Nephron progenitor cell (in vitro differentiated cells): ENCODE results near the gene ATP8B4.
"Not testable (repeated sequence)": the region's sequence is repeated elsewhere in the genome, so short reads cannot be mapped to it uniquely, and the experiment has no call there.

Source experiments
- DNase-seq: peaks from one replicate; pipeline ENCODE4 v3.0.0; 2021
- H3K27ac Mint-ChIP-seq: 2 replicates; pipeline ENCODE4 v1.8.0; 2021; ENCODE audit warnings: mild to moderate bottlenecking, moderate library complexity, mixed read lengths
- H3K27me3 Mint-ChIP-seq: 2 replicates; pipeline ENCODE4 v1.8.0; 2021; ENCODE audit warnings: mild to moderate bottlenecking, low read depth, mixed read lengths; ENCODE audit not compliant: poor library complexity
- H3K36me3 Mint-ChIP-seq: 2 replicates; pipeline ENCODE4 v1.8.0; 2021; ENCODE audit warnings: low read depth, mixed read lengths
- H3K4me1 Mint-ChIP-seq: 2 replicates; pipeline ENCODE4 v1.8.0; 2021; ENCODE audit warnings: mixed read lengths
- H3K4me3 Mint-ChIP-seq: 2 replicates; pipeline ENCODE4 v1.8.0; 2021; ENCODE audit warnings: mild to moderate bottlenecking, moderate library complexity, mixed read lengths
- H3K9me3 Mint-ChIP-seq: 2 replicates; pipeline ENCODE4 v1.8.0; 2021; ENCODE audit warnings: mild to moderate bottlenecking, moderate library complexity, mixed read lengths
- TF ChIP-seq, protein P1 (sequence below): fragments of 200-600 bp; sonication (generic); IDR thresholded peaks from 2 replicates; pipeline ENCODE4 v1.5.0; 2021; ENCODE audit warnings: antibody characterized with exemption

The ATP8B4 gene

DNA sequence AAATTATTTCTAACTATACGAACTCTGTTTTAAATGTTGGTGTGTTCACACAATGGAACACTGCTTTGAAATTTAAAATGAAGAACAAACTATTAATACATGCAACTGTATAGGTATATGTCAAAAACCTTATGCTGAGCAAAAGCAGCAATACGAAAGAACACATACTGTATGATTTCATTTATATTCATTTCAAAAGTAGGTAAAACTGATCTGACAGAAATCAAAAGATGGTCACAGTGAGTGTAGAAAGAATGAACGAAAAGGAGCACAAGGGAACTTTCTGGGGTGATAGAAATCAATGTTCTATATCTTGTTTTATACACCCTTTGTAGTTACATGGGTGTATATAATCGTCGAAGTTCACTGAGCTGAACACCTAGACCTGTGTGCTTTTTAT lies 12.6 kb downstream of the ATP8B4 start:
- Mint-ChIP-seq H3K36me3 (peaks cover 11% of the 10 kb centered on the region), H3K27ac (no peak overlapping the region), H3K4me3 (no peak overlapping the region), H3K4me1 (peaks cover 20% of the 10 kb centered on the region), H3K27me3 (peaks cover 2% of the 10 kb centered on the region), H3K9me3 (peaks cover 24% of the 10 kb centered on the region)
- TF ChIP-seq, protein P1, sequence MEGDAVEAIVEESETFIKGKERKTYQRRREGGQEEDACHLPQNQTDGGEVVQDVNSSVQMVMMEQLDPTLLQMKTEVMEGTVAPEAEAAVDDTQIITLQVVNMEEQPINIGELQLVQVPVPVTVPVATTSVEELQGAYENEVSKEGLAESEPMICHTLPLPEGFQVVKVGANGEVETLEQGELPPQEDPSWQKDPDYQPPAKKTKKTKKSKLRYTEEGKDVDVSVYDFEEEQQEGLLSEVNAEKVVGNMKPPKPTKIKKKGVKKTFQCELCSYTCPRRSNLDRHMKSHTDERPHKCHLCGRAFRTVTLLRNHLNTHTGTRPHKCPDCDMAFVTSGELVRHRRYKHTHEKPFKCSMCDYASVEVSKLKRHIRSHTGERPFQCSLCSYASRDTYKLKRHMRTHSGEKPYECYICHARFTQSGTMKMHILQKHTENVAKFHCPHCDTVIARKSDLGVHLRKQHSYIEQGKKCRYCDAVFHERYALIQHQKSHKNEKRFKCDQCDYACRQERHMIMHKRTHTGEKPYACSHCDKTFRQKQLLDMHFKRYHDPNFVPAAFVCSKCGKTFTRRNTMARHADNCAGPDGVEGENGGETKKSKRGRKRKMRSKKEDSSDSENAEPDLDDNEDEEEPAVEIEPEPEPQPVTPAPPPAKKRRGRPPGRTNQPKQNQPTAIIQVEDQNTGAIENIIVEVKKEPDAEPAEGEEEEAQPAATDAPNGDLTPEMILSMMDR: no peak
- DNase-seq: no peak

DNA sequence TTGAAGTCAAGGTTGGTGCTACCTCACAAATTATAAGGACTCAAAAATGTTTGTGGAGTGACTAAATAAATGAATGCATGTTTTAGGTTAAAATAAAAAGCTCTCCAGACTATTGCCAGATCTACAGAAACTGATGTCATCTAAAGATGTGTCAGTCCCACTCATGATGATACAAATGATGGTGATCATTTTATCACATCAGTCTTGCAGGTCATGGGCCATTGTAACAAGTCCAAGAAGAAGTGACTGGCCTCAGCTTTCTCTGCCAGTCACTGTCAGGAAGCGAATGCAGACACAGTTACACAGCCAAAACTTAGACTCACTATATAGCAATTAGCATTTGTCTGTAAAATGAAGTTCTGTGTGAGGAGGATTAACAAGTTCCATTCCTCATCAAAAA lies 18.5 kb downstream of the ATP8B4 start:
- peaks cover 5% of the 10 kb centered on the region for H3K4me1 Mint-ChIP-seq
- H3K4me3 Mint-ChIP-seq: no peak overlapping the region
- H3K9me3 Mint-ChIP-seq: peaks cover 24% of the 10 kb centered on the region
- TF ChIP-seq, protein P1: no peak
- no peak for DNase-seq
- H3K27ac Mint-ChIP-seq: no peak overlapping the region
- peaks cover 2% of the 10 kb centered on the region for H3K27me3 Mint-ChIP-seq
- H3K36me3 Mint-ChIP-seq: peaks cover 11% of the 10 kb centered on the region

DNA sequence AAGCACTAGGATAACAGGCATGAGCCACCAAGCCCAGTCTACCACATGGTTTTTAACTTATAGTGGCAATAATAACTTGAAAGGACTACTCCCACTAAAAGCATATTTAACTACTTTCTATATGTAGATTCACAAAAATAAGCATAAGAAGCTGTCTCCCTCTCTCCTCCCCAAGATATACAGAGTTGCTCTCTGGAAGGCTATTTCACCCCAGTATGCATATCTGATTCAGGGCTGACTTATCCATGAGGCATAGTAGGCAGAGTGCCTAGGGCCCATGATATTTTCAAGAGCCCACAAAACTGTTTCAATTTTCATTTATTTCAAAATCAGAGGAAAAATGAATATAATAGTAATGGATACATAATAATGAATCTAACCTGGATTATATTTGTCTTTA lies 20.5 kb downstream of the ATP8B4 start:
- no peak overlapping the region for H3K4me3 Mint-ChIP-seq
- peaks cover 17% of the 10 kb centered on the region for H3K9me3 Mint-ChIP-seq
- DNase-seq: no peak
- H3K27me3 Mint-ChIP-seq: peaks cover 2% of the 10 kb centered on the region
- peaks cover 11% of the 10 kb centered on the region for H3K36me3 Mint-ChIP-seq
- no peak overlapping the region for H3K27ac Mint-ChIP-seq
- TF ChIP-seq, protein P1: no peak
- H3K4me1 Mint-ChIP-seq: peaks cover 5% of the 10 kb centered on the region

DNA sequence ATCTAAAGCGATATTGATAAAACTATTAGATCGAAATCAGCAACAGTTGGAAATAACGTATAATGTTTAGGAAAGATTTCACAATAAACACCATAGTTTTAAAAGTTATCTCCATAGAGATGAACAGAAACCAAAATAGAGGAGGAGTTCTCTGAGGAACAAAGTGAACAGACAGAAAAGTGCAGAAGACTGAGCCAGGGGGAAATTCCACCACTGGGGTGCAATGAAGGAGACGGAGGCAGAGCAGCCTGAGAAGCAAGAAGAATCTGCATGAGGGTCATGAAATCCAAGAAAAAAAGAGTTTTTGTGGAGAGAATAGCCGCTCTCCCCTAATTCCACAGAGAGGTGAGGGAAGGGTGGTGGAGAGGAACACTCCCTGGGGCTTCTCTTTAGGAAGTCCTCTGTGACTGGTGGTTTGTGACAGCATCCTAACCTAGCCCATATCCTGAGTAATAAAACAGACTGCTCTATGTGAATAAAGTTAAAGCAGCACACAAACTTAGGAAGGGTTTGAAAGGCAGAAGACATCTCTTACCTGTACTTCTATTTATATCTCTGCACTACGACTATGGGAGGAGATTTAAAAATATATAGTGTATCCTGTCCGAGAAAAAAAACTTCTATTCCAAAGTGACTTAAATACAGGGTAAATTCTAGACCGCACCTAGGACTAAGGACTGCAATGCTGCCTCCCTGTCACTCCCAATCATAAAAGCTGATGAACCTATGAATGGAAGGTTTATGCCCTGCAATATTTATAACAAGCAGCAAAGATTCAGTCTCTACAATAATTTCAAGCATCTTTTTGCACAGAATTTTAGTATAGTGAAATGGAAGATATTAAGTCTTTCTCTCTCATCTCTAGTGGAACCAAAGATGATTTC lies 22.9 kb downstream of the ATP8B4 start:
- Mint-ChIP-seq H3K4me3 (no peak overlapping the region), H3K27me3 (no peaks in the 10 kb centered on the region), H3K4me1 (peaks cover 5% of the 10 kb centered on the region), H3K9me3 (peaks cover 4% of the 10 kb centered on the region), H3K27ac (no peak overlapping the region), H3K36me3 (no peaks in the 10 kb centered on the region)
- DNase-seq: no peak
- TF ChIP-seq, protein P1: no peak

DNA sequence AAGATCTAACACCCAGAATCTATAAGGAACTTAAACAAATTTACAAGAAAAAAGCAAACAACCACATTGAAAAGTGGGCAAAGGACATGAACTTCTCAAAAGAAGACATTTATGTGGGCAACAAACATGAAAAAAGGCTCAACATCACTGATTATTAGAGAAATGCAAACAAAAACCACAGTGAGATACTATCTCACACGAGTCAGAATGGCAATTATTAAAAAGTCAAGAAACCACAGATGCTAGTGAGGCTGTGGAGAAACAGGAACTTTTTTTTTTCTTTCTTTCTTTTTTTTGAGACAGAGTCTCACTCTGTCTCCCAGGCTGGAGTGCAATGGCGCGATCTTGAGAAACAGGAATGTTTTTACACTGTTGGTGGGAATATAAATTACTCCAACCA lies 29.6 kb downstream of the ATP8B4 start:
- H3K27ac Mint-ChIP-seq, H3K4me3 Mint-ChIP-seq, DNase-seq, H3K36me3 Mint-ChIP-seq, H3K4me1 Mint-ChIP-seq, H3K27me3 Mint-ChIP-seq, H3K9me3 Mint-ChIP-seq: not testable (repeated sequence)

DNA sequence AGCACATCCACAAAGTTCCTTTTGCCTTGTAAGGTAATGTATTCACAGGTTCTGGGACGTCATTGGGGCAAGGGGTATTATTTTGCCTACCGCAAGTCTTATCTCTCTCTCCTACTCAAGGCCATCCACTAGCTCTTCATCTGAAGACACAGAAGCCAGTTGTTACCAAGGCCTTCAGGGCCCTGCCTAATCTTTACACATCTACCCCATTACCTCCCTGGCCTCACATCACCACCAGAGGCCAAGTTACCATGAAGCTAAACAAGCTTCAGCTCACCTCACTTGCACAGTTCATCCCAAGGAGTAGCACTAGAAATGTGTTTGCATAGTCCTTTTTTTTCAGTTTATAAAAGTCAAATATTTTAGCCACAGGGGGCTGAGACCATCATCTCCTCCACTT lies 34.1 kb downstream of the ATP8B4 start:
- no peak for DNase-seq
- no peak overlapping the region for H3K27ac Mint-ChIP-seq
- no peaks in the 10 kb centered on the region for H3K36me3 Mint-ChIP-seq
- no peak overlapping the region for H3K4me3 Mint-ChIP-seq
- peaks cover 2% of the 10 kb centered on the region for H3K27me3 Mint-ChIP-seq
- H3K4me1 Mint-ChIP-seq: no peaks in the 10 kb centered on the region
- TF ChIP-seq, protein P1: no peak
- H3K9me3 Mint-ChIP-seq: peaks cover 2% of the 10 kb centered on the region
